ENCODE results near the gene NFIB.

NFIB gene

GRCh38 chr9:14212697-14213420, 101.1 kb downstream of the NFIB start:
- DNase-seq (ENCODE audit: low read depth) = no peak

- DNase-seq (ENCODE audit: low read depth) = no peak
Observed at GRCh38 chr9:14212077-14212476, 101.9 kb downstream of the NFIB start.

DNA sequence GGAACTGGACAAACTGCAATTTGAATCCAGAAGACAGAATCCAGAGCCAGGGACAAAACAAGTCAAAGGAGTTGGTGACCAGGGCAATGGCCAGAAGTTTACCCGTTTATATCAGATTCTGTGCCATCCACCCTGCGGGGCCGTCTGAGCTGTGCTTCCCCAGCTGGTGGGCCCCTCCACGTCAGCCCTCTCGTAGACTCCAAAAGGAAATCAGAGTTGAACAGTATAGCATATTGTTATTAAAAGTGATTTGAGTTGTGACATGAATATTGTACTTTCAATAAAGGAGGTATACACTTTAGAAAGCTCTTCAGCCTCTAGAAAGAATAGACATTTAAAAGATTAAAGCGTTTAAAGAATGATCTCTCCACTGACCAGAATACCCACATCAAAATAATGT, 102.4 kb downstream of the NFIB start:
- DNase-seq (ENCODE audit: low read depth) = no peak

DNA sequence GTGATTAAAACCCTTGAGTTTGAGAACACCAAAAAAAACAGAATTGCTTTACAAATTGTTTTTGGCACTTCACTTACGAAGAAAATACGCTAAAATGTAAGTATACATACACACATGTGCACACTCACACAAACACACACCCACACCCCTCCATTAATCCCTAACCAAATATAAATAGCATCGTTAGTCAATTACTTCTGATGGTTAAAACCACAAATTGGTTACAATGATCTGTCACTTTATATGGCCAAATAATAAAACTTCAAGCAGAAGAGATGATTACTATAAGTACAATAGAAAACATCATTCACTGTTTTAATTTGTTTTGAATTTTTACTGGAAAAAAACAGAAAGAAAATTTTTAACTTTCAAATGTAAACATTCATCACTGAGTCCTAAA, 103.5 kb downstream of the NFIB start:
- DNase-seq (ENCODE audit: low read depth) = no peak

DNA sequence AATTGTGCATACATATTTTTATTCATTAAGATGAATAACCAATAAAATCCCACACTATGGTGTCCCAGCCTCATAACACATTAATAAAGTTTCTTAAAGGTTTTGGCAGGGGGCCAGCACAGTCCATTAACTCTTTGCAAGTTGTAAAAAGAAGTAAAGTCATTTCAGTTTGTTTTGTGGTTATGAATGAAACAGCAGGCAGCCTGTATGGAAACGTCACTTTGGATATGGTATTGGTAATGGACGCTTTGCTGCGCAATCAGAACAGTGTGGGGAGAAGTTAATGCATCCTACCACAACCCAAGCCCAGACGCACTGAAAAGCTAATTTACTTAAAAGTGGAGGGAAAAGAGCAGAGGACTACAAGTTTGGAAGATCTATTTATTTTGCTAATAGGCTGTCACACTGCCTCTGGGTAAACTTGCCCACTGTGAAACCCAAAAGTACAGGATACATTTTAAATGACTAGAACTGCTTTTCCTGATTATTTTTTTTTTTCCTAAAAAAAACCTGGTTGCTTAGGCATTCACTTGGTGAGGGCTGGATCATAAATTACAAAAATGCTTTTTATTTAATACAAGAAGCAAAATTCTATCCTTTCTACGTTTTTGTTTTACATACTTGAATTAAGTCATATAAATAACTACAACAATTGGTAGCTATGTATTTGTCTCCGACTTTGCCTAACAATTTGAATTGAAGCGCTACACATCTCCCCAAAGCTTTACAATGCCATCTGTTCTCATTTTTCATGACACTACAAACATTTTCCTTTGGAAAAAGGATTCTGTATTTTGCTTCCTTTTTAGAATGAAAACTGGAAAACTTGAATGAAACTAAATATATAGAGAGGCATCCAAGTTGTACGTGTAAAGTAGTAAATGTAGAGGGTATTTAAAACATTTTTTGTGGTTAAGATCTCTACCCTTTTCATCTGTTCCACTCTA, 104.3 kb downstream of the NFIB start:
- DNase-seq (ENCODE audit: low read depth) = no peak

DNA sequence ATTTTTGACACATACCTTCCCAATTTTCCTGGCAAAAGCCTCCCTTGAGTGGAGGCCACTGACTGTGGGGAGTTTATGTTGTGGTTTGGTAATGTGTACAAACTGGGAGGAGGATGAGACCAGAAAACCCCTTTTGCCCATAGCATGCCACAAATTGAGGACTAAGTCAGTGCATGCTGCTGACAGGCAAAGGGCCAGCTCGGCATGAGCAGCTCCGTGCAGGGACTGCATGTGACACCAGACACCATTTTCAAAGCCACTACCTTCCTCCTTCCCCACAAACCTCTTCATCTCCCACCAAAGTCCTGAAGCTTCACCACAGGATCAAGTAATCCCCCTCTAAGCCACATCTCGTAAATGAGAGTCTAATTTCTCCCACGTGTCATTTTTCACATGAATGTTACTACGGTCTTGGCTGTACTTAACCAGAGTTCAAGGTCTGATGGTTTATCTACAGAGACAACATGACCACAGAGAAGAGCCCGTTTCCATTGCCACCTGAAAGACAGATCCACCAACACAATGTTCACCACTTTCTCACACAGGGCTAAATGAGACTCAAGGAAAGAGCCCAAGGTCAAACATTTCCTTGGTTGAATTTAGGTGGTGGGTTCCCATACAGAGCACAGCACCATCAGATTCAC, 106.5 kb downstream of the NFIB start:
- no peak for DNase-seq (ENCODE audit: low read depth)

GRCh38 chr9:14205463-14205862, 108.5 kb downstream of the NFIB start:
- no peak for DNase-seq (ENCODE audit: low read depth)

DNA sequence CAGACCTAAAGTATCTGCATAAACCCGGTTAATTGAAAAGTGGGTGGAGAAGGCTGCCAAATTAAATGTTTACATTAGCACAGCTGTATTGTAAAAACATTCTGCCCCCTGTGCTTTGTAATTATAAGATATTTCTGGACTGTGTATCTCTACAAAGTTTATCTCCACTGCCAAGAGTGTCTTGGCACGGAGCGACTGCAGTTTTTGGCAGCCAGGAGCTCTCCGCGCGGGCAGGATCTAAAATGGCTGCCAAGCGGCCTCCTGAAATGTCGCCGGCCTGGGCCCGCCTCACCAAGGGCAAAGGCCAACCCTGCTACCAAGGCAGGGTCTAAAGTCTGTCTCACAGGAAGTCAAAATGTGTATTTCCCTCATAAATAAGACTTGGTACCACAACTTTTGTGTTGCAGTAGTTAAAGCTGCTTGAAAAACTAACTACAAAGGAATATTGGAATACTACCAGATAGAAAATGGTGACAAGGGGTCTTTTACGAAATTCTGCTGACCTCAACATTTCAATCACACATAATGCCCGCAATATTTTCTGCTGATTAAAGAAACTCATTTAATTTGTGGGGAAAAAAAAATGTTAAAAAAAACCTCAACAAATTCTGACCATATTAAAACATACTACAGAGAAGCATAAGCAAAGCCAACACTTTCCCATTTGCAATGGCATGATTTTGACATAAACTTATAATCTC, 110.4 kb downstream of the NFIB start:
- no peak for DNase-seq (ENCODE audit: low read depth)

- DNase-seq (ENCODE audit: low read depth) = no peak
Observed at GRCh38 chr9:14198841-14199455, 115.0 kb downstream of the NFIB start.

DNA sequence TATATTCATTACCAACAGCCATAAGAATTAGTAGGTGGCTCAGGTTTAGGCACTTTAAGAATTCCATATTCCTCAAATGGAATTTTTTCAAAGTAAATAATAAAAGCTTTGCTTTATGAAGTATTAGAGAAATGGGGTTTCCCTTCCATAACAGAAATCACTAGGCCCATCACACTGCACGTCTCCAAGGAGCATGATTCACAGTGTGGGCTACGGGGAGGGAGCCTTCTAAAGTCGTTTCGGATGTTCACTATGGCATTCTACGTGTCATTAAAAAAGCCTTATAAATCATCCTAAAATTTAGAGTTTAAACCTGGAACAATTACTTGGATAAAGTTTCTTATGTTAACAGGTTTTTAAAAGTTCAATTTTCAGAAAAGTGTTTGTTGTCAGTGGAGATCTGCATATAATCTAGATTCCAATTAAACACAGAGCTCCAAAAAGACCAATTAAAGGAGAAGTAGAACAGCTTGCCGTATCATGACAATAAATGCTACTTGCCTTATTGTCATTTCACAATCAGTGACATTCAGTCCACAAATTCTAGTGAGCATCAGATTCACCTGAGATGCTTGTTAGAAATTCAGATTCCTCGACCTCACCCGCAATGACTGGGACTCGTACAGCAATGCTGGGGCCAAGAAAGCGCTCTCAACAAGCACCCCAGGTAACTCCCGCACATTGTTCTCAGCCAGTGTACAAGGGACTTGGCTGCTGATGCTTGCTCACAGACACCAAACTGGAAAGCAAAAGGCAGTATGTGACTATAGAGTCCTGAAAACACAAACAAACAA, 115.7 kb downstream of the NFIB start:
- DNase-seq (ENCODE audit: low read depth) = no peak

GRCh38 chr9:14197325-14197858, 116.5 kb downstream of the NFIB start:
- DNase-seq (ENCODE audit: low read depth) = no peak

DNA sequence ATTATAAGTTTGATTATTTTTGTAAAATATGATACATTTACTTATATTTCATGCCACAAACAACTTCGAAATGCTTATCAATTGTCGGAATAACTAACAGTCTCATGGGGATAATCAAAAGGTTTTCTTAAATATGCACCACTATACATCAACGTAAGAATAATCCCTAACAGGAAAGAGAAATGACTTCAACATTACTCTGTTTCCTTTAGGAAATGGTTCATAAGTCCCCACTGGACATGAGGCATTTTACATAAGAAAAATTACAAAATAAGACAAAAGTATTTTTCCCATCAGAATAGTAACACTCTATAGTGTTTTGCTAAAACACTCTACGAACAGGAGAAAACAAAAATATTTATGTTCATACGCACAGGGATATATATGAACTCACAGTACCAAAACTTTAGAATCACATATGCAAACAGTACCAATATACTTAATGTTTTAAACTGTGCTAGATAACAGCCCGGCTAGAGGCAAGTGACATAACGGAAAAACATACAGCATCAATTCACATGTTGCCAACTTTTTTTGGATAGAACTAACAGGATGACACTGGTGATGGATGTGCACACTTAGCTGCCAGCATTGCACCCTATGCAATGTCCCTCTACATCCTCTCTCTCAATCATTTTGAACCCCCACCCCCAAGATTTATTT, 120.5 kb downstream of the NFIB start:
- DNase-seq (ENCODE audit: low read depth) = no peak

- no peak for DNase-seq (ENCODE audit: low read depth)
Observed at GRCh38 chr9:14192556-14192955, 121.4 kb downstream of the NFIB start.

DNA sequence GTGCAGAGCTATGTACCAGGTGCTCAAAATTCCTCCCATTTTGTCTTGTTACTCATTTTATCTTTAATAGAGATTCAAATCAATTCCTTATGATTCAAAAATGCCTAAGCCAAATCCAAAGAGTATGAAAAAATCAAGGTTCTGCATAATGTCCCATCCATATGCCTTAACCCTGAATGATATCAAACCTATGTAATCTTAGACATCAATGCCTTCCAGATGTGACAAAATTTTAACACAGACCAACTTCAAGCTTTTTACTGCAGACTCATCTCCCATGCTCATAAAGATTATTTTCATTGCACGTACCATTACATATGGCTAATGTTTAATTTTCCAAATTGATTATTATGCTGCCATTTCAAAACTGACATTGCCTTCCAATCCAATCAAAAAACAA, 122.4 kb downstream of the NFIB start:
- DNase-seq (ENCODE audit: low read depth) = no peak

- DNase-seq (ENCODE audit: low read depth) = no peak
Observed at GRCh38 chr9:14190240-14190639, 123.7 kb downstream of the NFIB start.

- DNase-seq (ENCODE audit: low read depth) = no peak
Observed at GRCh38 chr9:14189578-14189977, 124.4 kb downstream of the NFIB start.

DNA sequence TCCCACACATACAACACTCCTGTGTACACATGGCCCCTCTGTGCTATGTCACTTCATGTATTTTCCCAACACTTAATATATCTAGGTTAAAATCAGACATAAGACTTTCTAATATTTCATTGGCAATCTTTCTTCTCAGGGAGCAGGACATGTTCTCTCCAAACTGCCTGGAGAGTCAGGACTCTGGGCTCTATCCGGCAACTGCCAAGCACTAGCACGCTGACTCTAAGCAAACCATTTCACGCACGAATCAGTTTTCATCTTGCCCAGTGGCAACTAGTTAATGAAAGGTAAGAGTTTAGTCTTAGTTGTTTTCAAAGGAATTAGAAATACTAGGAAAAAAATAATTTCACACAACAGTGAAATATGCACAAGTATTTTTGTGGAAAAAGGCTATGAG, 124.8 kb downstream of the NFIB start:
- no peak for DNase-seq (ENCODE audit: low read depth)

GRCh38 chr9:14188538-14188937, 125.4 kb downstream of the NFIB start:
- DNase-seq (ENCODE audit: low read depth) = no peak

DNA sequence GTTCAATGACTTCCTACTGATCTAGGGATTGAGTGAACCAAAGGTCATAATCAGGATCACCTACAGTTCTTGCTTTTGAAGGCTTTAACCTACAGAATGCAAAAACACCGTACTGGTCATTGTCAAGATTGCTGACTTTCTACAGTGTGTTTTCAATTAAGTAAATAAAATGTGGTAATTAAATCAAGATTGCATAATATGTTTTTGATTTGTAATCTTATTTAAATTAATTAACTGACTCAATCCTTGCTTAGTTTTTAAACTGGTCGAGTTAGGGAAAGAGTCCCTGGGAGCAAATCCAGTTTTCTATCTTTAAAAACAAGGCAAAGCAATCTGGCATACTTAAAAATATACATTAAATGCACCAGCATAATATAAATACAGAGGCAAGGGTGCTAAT, 125.9 kb downstream of the NFIB start:
- no peak for DNase-seq (ENCODE audit: low read depth)

DNA sequence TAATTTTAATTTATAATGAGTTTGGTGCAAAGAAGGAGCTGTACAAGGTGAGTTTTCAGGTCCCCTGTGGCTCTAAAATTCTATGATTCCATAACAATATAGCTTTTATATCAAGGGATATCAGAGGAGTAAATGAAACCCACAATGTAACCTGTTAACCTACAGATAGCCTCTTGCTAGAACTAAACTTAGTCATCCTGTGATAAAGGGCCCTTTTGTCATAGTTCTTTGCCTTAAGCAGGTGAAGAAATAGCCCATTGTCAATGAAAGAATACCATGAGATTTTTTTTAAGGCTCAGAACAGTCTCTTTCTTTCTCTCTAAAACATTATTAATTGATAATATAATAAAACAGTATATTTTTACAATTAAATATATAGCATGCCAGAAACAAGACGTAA, 127.8 kb downstream of the NFIB start:
- DNase-seq (ENCODE audit: low read depth) = no peak
